ENCODE measurements around the gene ARV1.

GRCh38 chr1:231001892-231002291, 23.0 kb downstream of the ARV1 start:
- TF ChIP-seq POLR2AphosphoS5 (IDR thresholded peaks at IDR 0.05) (no peak), CTCF (IDR thresholded peaks at IDR 0.05 in 8 of 11, conservative IDR thresholded peaks at IDR 0.05 in 3 of 11) (no peak)
